K562 (cell line): ENCODE data around the gene COL13A1. TPM values are rescaled to one million over a fixed set of nuclear protein-coding genes. Genes with fewer than 3 reads are reported as not detected.

Experiments
- ATAC-seq: fragments of 200-7000 bp; cut with Tn5 transposase; 3 replicates; pipeline ENCODE4 v1.9.1; 2020; ENCODE audit warnings: moderate library complexity
- BruUV-seq: library from RNA; stranded (reverse); fragments of 400-500 nt; replicated peaks from 2 replicates; lab custom pipeline; 2021; lab: Mats Ljungman, UMichigan
- CTCF ChIA-PET: fragments of 300-600 bp; formaldehyde crosslinking; extraction: SDS; loops from one replicate; lab custom pipeline; 2021; ENCODE audit warnings: low intra/inter-chr PET ratio; lab: Yijun Ruan, JAX
- POLR2A ChIA-PET: fragments of 300-600, 350-650 bp; sonication (Branson Sonifier 250); formaldehyde crosslinking; extraction: SDS; loops from one replicate; lab custom pipeline; 2021; ENCODE audit warnings: antibody characterized with exemption, inconsistent platforms; lab: Yijun Ruan, JAX
- DNase-seq, 4 experiments: peaks; one replicate each; pipeline versions ENCODE4 v3.0.0 to v3.0.0-alpha.2; 2011 to 2018; ENCODE audit warnings: low spot score in 3 of 4, mixed read lengths in 3 of 4; ENCODE audit errors: extremely low read depth in 1 of 4
- FAIRE-seq: peaks from 2 replicates; lab custom pipeline; 2011; peaks lifted over from hg19 to GRCh38; lab: Jason Lieb, UNC
- H2AFZ ChIP-seq: 2 replicates; pipeline ENCODE4 v1.6.0; 2011; ENCODE audit warnings: low read depth, low read length, control low read depth, inconsistent platforms
- H3K27ac ChIP-seq: fragments of 200-600 bp; 3 replicates; pipeline ENCODE4 v1.8.0; 2011; ENCODE audit warnings: low read depth, mild to moderate bottlenecking, control low read depth, inconsistent platforms, low read length, moderate library complexity, mixed read lengths; ENCODE audit errors: extremely low read depth
- H3K27me3 ChIP-seq, 2 experiments: fragments of 300-600 bp in 1 of 2; 2 replicates in 1 of 2; 3 replicates in 1 of 2; pipeline versions ENCODE4 v1.6.0 to v1.8.0; 2011; ENCODE audit warnings: inconsistent platforms in 2 of 2, low read length in 2 of 2, mild to moderate bottlenecking in 1 of 2, mixed read lengths in 1 of 2, moderate library complexity in 1 of 2; ENCODE audit not compliant: control insufficient read depth in 2 of 2, insufficient read depth in 2 of 2
- H3K36me3 ChIP-seq: fragments of 300-600 bp; 3 replicates; pipeline ENCODE4 v1.8.0; 2011; ENCODE audit warnings: mild to moderate bottlenecking, low read length, inconsistent platforms; ENCODE audit not compliant: control insufficient read depth, insufficient read depth
- H3K4me1 ChIP-seq, 2 experiments: fragments of 200-600 bp in 1 of 2; replicated peaks in 1 of 2; 2 replicates in 1 of 2; 3 replicates in 1 of 2; pipeline versions ENCODE4 v1.5.1 to v1.8.0; 2011; ENCODE audit warnings: inconsistent platforms in 2 of 2, low read length in 2 of 2, mild to moderate bottlenecking in 1 of 2, mixed read lengths in 1 of 2, moderate library complexity in 1 of 2; ENCODE audit not compliant: control insufficient read depth in 2 of 2, insufficient read depth in 2 of 2
- H3K4me2 ChIP-seq: 2 replicates; pipeline ENCODE4 v1.6.1; 2011; ENCODE audit warnings: low read length, control low read depth, inconsistent platforms, mixed read lengths; ENCODE audit not compliant: insufficient read depth
- H3K4me3 ChIP-seq: fragments of 200-600 bp; sonication (generic), shearing (Covaris generic); 2 replicates; pipeline ENCODE4 v1.5.1; 2016; ENCODE audit warnings: control low read depth, inconsistent platforms
- H3K79me2 ChIP-seq: fragments of 200-600 bp; 3 replicates; pipeline ENCODE4 v1.8.0; 2011; ENCODE audit warnings: low read length, inconsistent platforms; ENCODE audit not compliant: control insufficient read depth, insufficient read depth
- H3K9ac ChIP-seq, 2 experiments: 2 replicates each; pipeline versions ENCODE4 v1.6.0 to v1.6.1; 2011; ENCODE audit warnings: low read depth in 2 of 2, low read length in 2 of 2, control low read depth in 1 of 2, inconsistent platforms in 1 of 2, mild to moderate bottlenecking in 1 of 2, mixed read lengths in 1 of 2; ENCODE audit not compliant: insufficient read depth in 1 of 2
- H3K9me1 ChIP-seq: one replicate; pipeline ENCODE4 v1.6.0; 2011; ENCODE audit warnings: inconsistent platforms, mild to moderate bottlenecking, low read length, moderate library complexity; ENCODE audit not compliant: control insufficient read depth, insufficient read depth
- H3K9me3 ChIP-seq: replicated peaks from 2 replicates; pipeline ENCODE4 v1.5.1; 2011; ENCODE audit warnings: low read depth, low read length, inconsistent platforms; ENCODE audit not compliant: control insufficient read depth, insufficient read depth
- H4K20me1 ChIP-seq: replicated peaks from 2 replicates; pipeline ENCODE4 v1.6.1; 2011; ENCODE audit warnings: low read length, inconsistent platforms, mixed read lengths; ENCODE audit not compliant: control insufficient read depth, insufficient read depth
- ESRRB ChIP-seq: fragments of 250-450 bp; sonication (Bioruptor Pico); IDR thresholded peaks from 2 replicates; pipeline ENCODE4 v1.5.0; 2020; ENCODE audit warnings: mild to moderate bottlenecking, moderate library complexity, borderline replicate concordance
- HINFP ChIP-seq: fragments of 450-650 bp; conservative IDR thresholded peaks from 2 replicates; pipeline ENCODE4 v1.6.1; 2016; ENCODE audit warnings: missing genetic modification characterization, low read depth, mild to moderate bottlenecking, control low read depth, missing compliant biosample characterization
- MCM7 ChIP-seq, 2 experiments: fragments of 450-650 bp; IDR thresholded peaks; 2 replicates each; pipeline ENCODE4 v1.6.1; 2016 to 2018
- PHF20 ChIP-seq: fragments of 450-650 bp; IDR thresholded peaks from 2 replicates; pipeline ENCODE4 v1.6.1; 2018; ENCODE audit not compliant: partially characterized antibody
- RBM25 ChIP-seq: fragments of 200-400 bp; formaldehyde crosslinking; IDR thresholded peaks from 2 replicates; pipeline ENCODE4 v1.6.1; 2018; ENCODE audit warnings: low read length, low read depth, moderate library complexity; ENCODE audit not compliant: severe bottlenecking
- SIX5 ChIP-seq, 2 experiments: IDR thresholded peaks; 2 replicates each; pipeline ENCODE4 v1.6.1; 2011; ENCODE audit warnings: low read length in 2 of 2, borderline replicate concordance in 1 of 2, low read depth in 1 of 2, mild to moderate bottlenecking in 1 of 2, moderate library complexity in 1 of 2; ENCODE audit not compliant: insufficient read depth in 1 of 2
- USF2 ChIP-seq: sonication (generic); formaldehyde crosslinking; IDR thresholded peaks from 2 replicates; pipeline ENCODE4 v1.5.0; 2020; ENCODE audit warnings: missing genetic modification reagents
- ZC3H11A ChIP-seq: IDR thresholded peaks from 2 replicates; pipeline ENCODE4 v1.6.1; 2012; ENCODE audit warnings: low read depth, low read length, improper control_type of control experiment
- ZFP1 ChIP-seq: fragments of 450-650 bp; formaldehyde crosslinking; IDR thresholded peaks from 2 replicates; pipeline ENCODE4 v1.4.0; 2020; ENCODE audit warnings: mild to moderate bottlenecking, mixed read lengths
- ZNF316 ChIP-seq: fragments of 450-650 bp; IDR thresholded peaks from 2 replicates; pipeline ENCODE4 v1.6.1; 2016
- WGBS: fragments of 100-300 bp; shearing (Covaris generic); methylation state at CpG from one replicate; pipeline ENCODE4 v1.1.6; 2016; ENCODE audit warnings: low coverage, mixed read lengths; ENCODE audit not compliant: insufficient coverage; ENCODE audit errors: missing lambda C conversion rate; 5-methylcytosine and 5-hydroxymethylcytosine counted together
- in situ Hi-C: fragments of 300-500 bp; cut with MboI; formaldehyde crosslinking; loops from 4 replicates; pipeline ENCODE4 v1.15.0; 2018; ENCODE audit warnings: inconsistent platforms, mixed read lengths
- intact Hi-C: fragments of 100-400 bp; cut with micrococcal nuclease; formaldehyde crosslinking; loops from 2 replicates; pipeline ENCODE4 v1.14.2; 2022
- polyA plus RNA-seq, 8 experiments: library from polyadenylated mRNA; depleted of rRNA in 4 of 8; stranded (reverse) in 5 of 8; unstranded in 3 of 8; fragments of >200 nt; fragmentation: Nextera tagmentation in 2 of 8; fragmentation: Illumina TruSeq in 1 of 8; extraction: Ambion mirVana in 2 of 8; extraction: Trizol in 1 of 8; gene quantifications; 2 replicates each; pipeline versions ENCODE4 v1.2.1 to v1.2.3, GENCODE V29; 2011 to 2014; ENCODE audit warnings: inconsistent platforms in 1 of 8, missing spikeins in 1 of 8
- total RNA-seq, 7 experiments: library from RNA; depleted of rRNA in 6 of 7; stranded (reverse); fragments of >200 nt in 6 of 7; fragmentation: Illumina TruSeq in 2 of 7; extraction: Trizol in 2 of 7; gene quantifications; 2 replicates each; pipeline versions ENCODE4 v1.2.1 to v1.2.3, GENCODE V29; 2011 to 2021; ENCODE audit warnings: low replicate concordance in 1 of 7

The COL13A1 gene
- total and polyA plus RNA-seq, 9 of the 15 experiments (the other 6 are each of a cell fraction or from before 2014, with no cell fraction given) = not detected

GRCh38 chr10:69758310-69758728 lies 43.4 kb upstream of the COL13A1 start:
- no TSS peak for BruUV-seq
- no peaks in the 10 kb centered on the region for H3K79me2 ChIP-seq
- no peak overlapping the region for H3K4me2 ChIP-seq
- ATAC-seq (no peak), FAIRE-seq (no peak), DNase-seq (no peak)
- no peak for TF ChIP-seq ESRRB
- peak; percentile 34 for TF ChIP-seq RBM25
- TF ChIP-seq SIX5 (IDR thresholded peaks at IDR 0.05; ENCODE audit: borderline replicate concordance in 1 of 2, insufficient read depth in 1 of 2, low read depth in 1 of 2, low read length in 2 of 2) = no peak
- no peak for TF ChIP-seq PHF20
- H3K4me1 ChIP-seq = no peaks in the 10 kb centered on the region; a peak in 1 of 5 replicates
- H3K9me1 ChIP-seq = no peaks in the 10 kb centered on the region
- no peak overlapping the region for H3K4me3 ChIP-seq
- intact Hi-C loops (no loop called here), in situ Hi-C loops (no loop called here)
- no peak overlapping the region for H3K9ac ChIP-seq
- H3K27ac ChIP-seq = no peak overlapping the region
- ChIA-PET POLR2A (interaction anchor here (1.2 kb wide), 1 partner anchor 13 kb away, joined by 3 read pairs; no protein-coding TSS in a partner anchor), CTCF (no interaction called here)
- no peaks in the 10 kb centered on the region for H3K9me3 ChIP-seq
- peaks cover 3 to 33% of the 10 kb centered on the region in 2 experiments; a peak in 3 of 5 replicates for H3K27me3 ChIP-seq
- H4K20me1 ChIP-seq = peaks cover 7% of the 10 kb centered on the region; the same call in 1 of the 2 replicates
- no peaks in the 10 kb centered on the region for H3K36me3 ChIP-seq
- 0% methylated on average over 1 of the region's 1 CpG for WGBS
- no peak overlapping the region for H2AFZ ChIP-seq

- no peak for FAIRE-seq
- POLR2A ChIA-PET = interaction anchor here (1.2 kb wide), 1 partner anchor 12 kb away, joined by 3 read pairs; no protein-coding TSS in a partner anchor
- intact Hi-C loops = no loop called here
Measured at GRCh38 chr10:69759641-69760040, 42.1 kb upstream of the COL13A1 start.

More at GRCh38 chr10:69759641-69760040, 42.1 kb upstream of the COL13A1 start:
- DNase-seq (no peak), ATAC-seq (no peak)
- Histone ChIP-seq H3K4me3 (no peak overlapping the region), H3K79me2 (no peaks in the 10 kb centered on the region), H3K9me1 (no peaks in the 10 kb centered on the region), H3K36me3 (no peaks in the 10 kb centered on the region), H3K4me2 (no peak overlapping the region), H3K9me3 (no peaks in the 10 kb centered on the region)
- no TSS peak for BruUV-seq
- CTCF ChIA-PET = no interaction called here
- TF ChIP-seq ZC3H11A (no peak), ZFP1 (CRISPR knock-in tag) (no peak), ZNF316 (no peak), MCM7 (IDR thresholded peaks at IDR 0.05) (no peak), USF2 (CRISPR knock-in tag) (no peak), HINFP (tag) (no peak)
- TF ChIP-seq, all 486 proteins: peak for 0
- in situ Hi-C loops = no loop called here
- Histone ChIP-seq H3K4me1 (no peaks in the 10 kb centered on the region; a peak in 1 of 5 replicates), H3K9ac (no peak overlapping the region), H2AFZ (no peak overlapping the region), H3K27ac (no peak overlapping the region), H3K27me3 (peaks cover 3 to 33% of the 10 kb centered on the region in 2 experiments; a peak in 4 of 5 replicates), H4K20me1 (peaks cover 7% of the 10 kb centered on the region; the same call in 1 of the 2 replicates)
- whole genome bisulfite sequencing = 0% methylated on average over 6 of the region's 6 CpGs
